Mammary epithelial cell (primary cell): ENCODE results near the gene MYO3B.

Experiments used
- CTCF ChIP-seq, 2 donors: IDR thresholded peaks in 1 of 2; conservative IDR thresholded peaks in 1 of 2; 2 replicates each; pipeline ENCODE4 v1.5.1; 2011 to 2012; ENCODE audit warnings: inconsistent platforms in 2 of 2, low read length in 2 of 2, mild to moderate bottlenecking in 2 of 2, control low read depth in 1 of 2, low read depth in 1 of 2; ENCODE audit not compliant: insufficient read depth in 1 of 2; ENCODE audit errors: extremely low read depth in 1 of 2
- EZH2 ChIP-seq: IDR thresholded peaks from 2 replicates; pipeline ENCODE4 v1.6.1; 2012; ENCODE audit warnings: low read length, inconsistent platforms, borderline replicate concordance

DNA sequence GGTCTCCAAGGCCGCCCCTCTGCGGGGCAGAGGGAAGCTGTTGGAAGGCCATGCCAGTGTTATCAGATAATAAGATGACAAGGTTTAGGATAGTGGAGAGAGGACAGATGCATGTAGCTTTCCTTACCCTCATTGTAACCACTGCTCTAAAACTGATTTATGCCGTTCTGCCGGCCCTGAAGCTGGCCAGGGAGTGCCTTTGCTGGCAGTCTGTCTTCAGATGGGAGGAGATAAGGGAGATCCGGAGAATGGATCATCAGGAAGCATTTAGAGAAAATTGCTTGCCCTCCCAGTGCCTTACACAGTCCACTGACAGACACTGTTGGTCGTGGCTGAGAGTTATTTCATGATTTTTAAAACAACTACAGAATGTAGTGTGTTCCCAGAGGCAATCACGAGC is 35.4 kb upstream of the MYO3B start:
- no peak for TF ChIP-seq CTCF (conservative IDR thresholded peaks at IDR 0.05 in 1 of 2, IDR thresholded peaks at IDR 0.05 in 1 of 2; ENCODE audit: extremely low read depth in 1 of 2, insufficient read depth in 1 of 2, low read depth in 1 of 2, low read length in 2 of 2)
- TF ChIP-seq EZH2 = no peak
